Transverse colon (tissue), 4 donors: ENCODE measurements around the gene TSPAN31. TPM values are rescaled to one million over a fixed set of nuclear protein-coding genes. Genes with fewer than 3 reads are reported as not detected.

Experiments used
- DNase-seq: peaks from one replicate; pipeline ENCODE4 v3.0.0-alpha.2; 2019
- H3K27ac ChIP-seq, 4 donors: fragments of 200-600 bp; sonication (generic); 2 replicates each; pipeline ENCODE4 v1.5.1; 2016 to 2018; ENCODE audit warnings: inconsistent platforms in 4 of 4
- H3K27me3 ChIP-seq: fragments of 200-600 bp; sonication (generic); 2 replicates; pipeline ENCODE4 v1.5.1; 2017; ENCODE audit warnings: inconsistent platforms
- H3K36me3 ChIP-seq, 4 donors: fragments of 200-600 bp; sonication (generic); 2 replicates each; pipeline ENCODE4 v1.5.1; 2017 to 2019; ENCODE audit warnings: inconsistent platforms in 4 of 4
- H3K4me1 ChIP-seq, 4 donors: fragments of 200-600 bp; sonication (generic); 2 replicates each; pipeline ENCODE4 v1.5.1; 2017 to 2020; ENCODE audit warnings: inconsistent platforms in 4 of 4
- H3K4me3 ChIP-seq, 4 donors: fragments of 200-600 bp; sonication (generic); 1 replicate in 1 of 4; 2 replicates in 3 of 4; pipeline versions ENCODE4 v1.5.1 to v1.6.1; 2017 to 2019; ENCODE audit warnings: inconsistent platforms in 4 of 4
- H3K9me3 ChIP-seq, 2 donors: fragments of 200-600 bp; sonication (generic); 2 replicates each; pipeline ENCODE4 v1.5.1; 2017 to 2019; ENCODE audit warnings: inconsistent platforms in 2 of 2
- EP300 ChIP-seq: sonication (generic); formaldehyde crosslinking; IDR thresholded peaks from one replicate; pipeline ENCODE4 v1.6.1; 2017; ENCODE audit warnings: antibody characterized with exemption, low read depth
- POLR2A ChIP-seq: fragments of 450-650 bp; IDR thresholded peaks from one replicate; pipeline ENCODE4 v1.6.1; 2016; ENCODE audit warnings: antibody characterized with exemption, mild to moderate bottlenecking, moderate library complexity
- POLR2AphosphoS5 ChIP-seq, 3 donors: sonication (generic); formaldehyde crosslinking; IDR thresholded peaks; one replicate each; pipeline ENCODE4 v1.6.1; 2016; ENCODE audit warnings: antibody characterized with exemption in 3 of 3
- WGBS, 2 donors: methylation state at CpG; one replicate each; pipeline ENCODE4 v1.1.5; 2018; ENCODE audit warnings: low coverage in 1 of 2; 5-methylcytosine and 5-hydroxymethylcytosine counted together
- in situ Hi-C, 4 donors: fragments of 200-750 bp; cut with MboI; loops; one replicate each; pipeline versions ENCODE4 v1.15.0 to v1.15.1; 2017; ENCODE audit warnings: low sequenced_read_pairs in 3 of 4, low pct_ligation_motif_present in 1 of 4, low pct_unique_long_range_greater_than_20kb in 1 of 4
- intact Hi-C: fragments of 100-400 bp; cut with DNase I; formaldehyde crosslinking; loops from one replicate; pipeline ENCODE4 v1.15.1; 2023; ENCODE audit warnings: low total_unique reads
- total RNA-seq, 4 donors: library from RNA; depleted of rRNA; stranded (reverse); fragments of >200 nt; gene quantifications; one replicate each; pipeline ENCODE4 v1.1.0, GENCODE V29; 2016
- TF ChIP-seq, protein P1 (sequence below), 5 experiments: fragments of 200-600 bp in 3 of 5; fragments of 450-650 bp in 2 of 5; sonication (generic) in 3 of 5; IDR thresholded peaks; 1 replicate in 2 of 5; 2 replicates in 3 of 5; pipeline ENCODE4 v1.5.1; 2016 to 2017; ENCODE audit warnings: antibody characterized with exemption in 5 of 5, inconsistent platforms in 3 of 5, mild to moderate bottlenecking in 2 of 5, moderate library complexity in 1 of 5

TSPAN31 gene
- total RNA-seq, 4 donors from 2014 or later, result 20.6 to 73.3 (median 42.8) TPM

DNA sequence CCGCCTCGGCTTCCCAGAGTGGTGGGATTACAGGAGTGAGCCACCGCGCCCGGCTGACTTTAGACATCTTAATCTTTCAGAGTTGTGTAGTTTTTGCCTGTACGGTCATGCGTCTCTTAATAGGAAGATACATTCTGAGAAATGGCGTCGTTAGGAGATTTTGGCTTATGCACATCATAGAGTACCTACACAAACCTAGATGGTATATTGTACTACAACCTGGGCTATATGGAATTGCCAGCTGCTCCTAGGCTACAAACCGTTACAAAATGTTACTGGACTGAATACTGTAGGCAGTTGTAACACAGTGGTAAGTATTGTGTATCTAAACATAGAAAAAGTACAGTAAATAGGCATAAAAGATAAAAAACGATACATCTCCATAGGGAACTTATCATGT is 39.0 kb downstream of the TSPAN31 start:
- no peak overlapping the region for H3K4me3 ChIP-seq
- peaks cover 0 to 23% (median 10%) of the 10 kb centered on the region in 4 donors for H3K36me3 ChIP-seq
- intact Hi-C loops (no loop called here), in situ Hi-C loops (no loop called here)
- H3K9me3 ChIP-seq, result no peaks in the 10 kb centered on the region
- WGBS, 2 donors, result 87 to 91% methylated on average over 7 to 11 of the region's 11 CpGs
- TF ChIP-seq POLR2A, result no peak
- H3K4me1 ChIP-seq, result peaks cover 11 to 21% (median 14%) of the 10 kb centered on the region in 4 donors
- H3K27ac ChIP-seq, result no peak overlapping the region
- DNase-seq, result no peak
- H3K27me3 ChIP-seq, result no peaks in the 10 kb centered on the region

DNA sequence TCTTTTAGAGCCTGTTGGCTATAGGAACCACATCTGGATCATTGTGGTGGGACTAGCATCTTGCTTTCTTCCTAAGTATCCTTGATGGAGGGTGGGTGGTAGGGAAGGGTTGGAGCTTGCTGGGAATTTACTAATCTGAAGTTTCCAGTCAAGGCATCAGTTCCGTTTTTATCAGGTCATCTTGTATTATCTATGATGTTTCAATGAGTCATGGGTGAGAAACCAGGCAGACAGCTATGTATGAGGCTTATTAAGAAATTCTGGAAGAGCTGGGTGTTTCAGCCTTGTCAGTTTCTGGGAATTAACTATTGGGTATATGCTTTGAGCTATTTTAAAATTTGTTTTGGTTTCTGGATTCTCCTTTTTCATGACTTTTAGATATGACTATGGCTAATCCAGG is 49.1 kb downstream of the TSPAN31 start:
- WGBS, 2 donors, result 29 to 53% methylated on average over 1 of the region's 1 CpG
- Histone ChIP-seq H3K9me3 (no peaks in the 10 kb centered on the region), H3K36me3 (peaks cover 0 to 53% (median 21%) of the 10 kb centered on the region in 4 donors), H3K27me3 (no peaks in the 10 kb centered on the region), H3K27ac (no peak overlapping the region), H3K4me3 (no peak overlapping the region), H3K4me1 (peaks cover 0 to 6% (median 0%) of the 10 kb centered on the region in 4 donors)
- in situ Hi-C loops, result no loop called here
- no peak for DNase-seq
- intact Hi-C loops, result no loop called here
- TF ChIP-seq EP300 (no peak), POLR2AphosphoS5 (IDR thresholded peaks at IDR 0.05) (no peak), POLR2A (no peak)
- TF ChIP-seq, protein P1, sequence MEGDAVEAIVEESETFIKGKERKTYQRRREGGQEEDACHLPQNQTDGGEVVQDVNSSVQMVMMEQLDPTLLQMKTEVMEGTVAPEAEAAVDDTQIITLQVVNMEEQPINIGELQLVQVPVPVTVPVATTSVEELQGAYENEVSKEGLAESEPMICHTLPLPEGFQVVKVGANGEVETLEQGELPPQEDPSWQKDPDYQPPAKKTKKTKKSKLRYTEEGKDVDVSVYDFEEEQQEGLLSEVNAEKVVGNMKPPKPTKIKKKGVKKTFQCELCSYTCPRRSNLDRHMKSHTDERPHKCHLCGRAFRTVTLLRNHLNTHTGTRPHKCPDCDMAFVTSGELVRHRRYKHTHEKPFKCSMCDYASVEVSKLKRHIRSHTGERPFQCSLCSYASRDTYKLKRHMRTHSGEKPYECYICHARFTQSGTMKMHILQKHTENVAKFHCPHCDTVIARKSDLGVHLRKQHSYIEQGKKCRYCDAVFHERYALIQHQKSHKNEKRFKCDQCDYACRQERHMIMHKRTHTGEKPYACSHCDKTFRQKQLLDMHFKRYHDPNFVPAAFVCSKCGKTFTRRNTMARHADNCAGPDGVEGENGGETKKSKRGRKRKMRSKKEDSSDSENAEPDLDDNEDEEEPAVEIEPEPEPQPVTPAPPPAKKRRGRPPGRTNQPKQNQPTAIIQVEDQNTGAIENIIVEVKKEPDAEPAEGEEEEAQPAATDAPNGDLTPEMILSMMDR (IDR thresholded peaks at IDR 0.05), result no peak

DNA sequence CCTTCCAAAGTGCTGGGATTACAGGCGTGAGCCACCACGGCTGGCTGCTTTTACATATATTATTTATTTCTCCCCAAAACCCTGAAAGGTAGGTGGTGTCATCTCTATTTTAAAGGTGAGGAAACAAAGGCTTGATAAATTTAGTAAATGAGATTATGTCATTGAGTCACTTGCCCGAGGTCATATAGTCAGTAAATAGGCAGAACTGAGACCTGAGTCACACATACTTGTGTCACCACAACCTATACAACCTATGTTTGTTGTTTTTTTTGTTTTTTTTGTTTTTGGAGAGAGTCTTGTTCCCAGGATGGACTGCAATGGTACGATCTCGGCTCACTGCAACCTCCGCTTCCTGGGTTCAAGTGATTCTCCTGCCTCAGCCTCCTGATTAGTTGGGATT is 50.5 kb downstream of the TSPAN31 start:
- Histone ChIP-seq H3K4me3 (no peak overlapping the region), H3K27ac (no peak overlapping the region), H3K9me3 (no peaks in the 10 kb centered on the region), H3K36me3 (peaks cover 0 to 56% (median 27%) of the 10 kb centered on the region in 4 donors), H3K27me3 (no peaks in the 10 kb centered on the region), H3K4me1 (peaks cover 0 to 6% (median 0%) of the 10 kb centered on the region in 4 donors)
- TF ChIP-seq POLR2AphosphoS5 (IDR thresholded peaks at IDR 0.05) (no peak), POLR2A (no peak), EP300 (no peak)
- TF ChIP-seq, protein P1 (IDR thresholded peaks at IDR 0.05), result no peak
- no peak for DNase-seq
- 92% methylated on average over 4 to 6 of the region's 6 CpGs for WGBS, 2 donors
- in situ Hi-C loops (no loop called here), intact Hi-C loops (no loop called here)

DNA sequence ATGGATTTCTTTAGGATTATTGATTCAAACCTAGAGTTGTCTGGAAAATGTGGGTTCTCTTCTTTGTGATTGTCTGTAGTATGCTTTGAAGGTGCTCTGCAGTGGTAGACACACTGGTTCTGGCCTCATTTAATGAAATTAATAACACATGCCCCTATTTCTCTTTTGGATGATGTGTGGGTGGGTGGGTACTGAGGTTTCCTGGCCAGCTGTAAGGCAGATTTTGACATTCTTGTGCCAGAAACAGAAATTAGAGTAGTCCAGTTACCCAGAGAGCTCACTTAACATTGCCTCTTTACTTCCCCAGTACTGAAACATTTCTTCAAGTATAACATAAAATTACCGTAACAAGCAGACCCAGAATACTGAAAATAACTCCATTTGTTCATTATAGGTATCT is 52.2 kb downstream of the TSPAN31 start:
- Histone ChIP-seq H3K4me1 (peaks cover 0 to 6% (median 0%) of the 10 kb centered on the region in 4 donors), H3K27ac (no peak overlapping the region), H3K4me3 (no peak overlapping the region), H3K9me3 (no peaks in the 10 kb centered on the region), H3K36me3 (peaks cover 0 to 66% (median 26%) of the 10 kb centered on the region in 4 donors), H3K27me3 (no peaks in the 10 kb centered on the region)
- WGBS, 2 donors, result 95 to 100% methylated on average over 1 of the region's 1 CpG
- in situ Hi-C loops, result no loop called here
- TF ChIP-seq, protein P1 (IDR thresholded peaks at IDR 0.05), result no peak
- TF ChIP-seq POLR2A (no peak), POLR2AphosphoS5 (IDR thresholded peaks at IDR 0.05) (no peak), EP300 (no peak)
- intact Hi-C loops, result no loop called here
- no peak for DNase-seq

DNA sequence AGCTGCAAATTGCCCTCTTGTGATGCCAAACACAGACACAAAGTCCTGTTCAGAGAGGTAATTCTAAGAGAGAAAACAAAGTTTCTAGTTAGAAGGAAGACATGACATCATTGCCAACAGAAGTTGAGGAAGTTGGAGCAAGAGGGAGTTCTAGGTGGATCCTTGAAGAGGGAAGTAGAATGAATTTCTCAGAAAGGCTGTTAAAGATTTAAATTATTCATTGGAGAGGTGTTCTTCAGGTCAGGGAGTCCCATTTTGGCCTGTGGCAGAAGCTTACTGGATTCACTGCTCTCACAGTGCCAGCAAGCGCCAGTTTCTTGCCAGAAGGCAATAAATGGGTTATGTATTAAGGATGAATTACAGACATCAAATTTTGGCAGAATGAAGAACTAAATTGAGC is 53.1 kb downstream of the TSPAN31 start:
- intact Hi-C loops, result no loop called here
- Histone ChIP-seq H3K36me3 (peaks cover 0 to 60% (median 21%) of the 10 kb centered on the region in 4 donors), H3K4me1 (peaks cover 0 to 6% (median 0%) of the 10 kb centered on the region in 4 donors), H3K27ac (no peak overlapping the region), H3K4me3 (no peak overlapping the region), H3K9me3 (no peaks in the 10 kb centered on the region), H3K27me3 (no peaks in the 10 kb centered on the region)
- in situ Hi-C loops, result no loop called here
- TF ChIP-seq, protein P1 (IDR thresholded peaks at IDR 0.05), result no peak
- TF ChIP-seq POLR2A (no peak), POLR2AphosphoS5 (IDR thresholded peaks at IDR 0.05) (no peak), EP300 (no peak)
- no peak for DNase-seq
- WGBS, 2 donors, result 50 to 68% methylated on average over 1 of the region's 1 CpG
